ENCODE measurements around the gene OR2A14.
A peak's percentile ranks its signal among the peaks of the same experiment; 100 is the strongest.
"Not testable (repeated sequence)": the region's sequence is repeated elsewhere in the genome, so short reads cannot be mapped to it uniquely, and the experiment has no call there.

OR2A14 gene

DNA sequence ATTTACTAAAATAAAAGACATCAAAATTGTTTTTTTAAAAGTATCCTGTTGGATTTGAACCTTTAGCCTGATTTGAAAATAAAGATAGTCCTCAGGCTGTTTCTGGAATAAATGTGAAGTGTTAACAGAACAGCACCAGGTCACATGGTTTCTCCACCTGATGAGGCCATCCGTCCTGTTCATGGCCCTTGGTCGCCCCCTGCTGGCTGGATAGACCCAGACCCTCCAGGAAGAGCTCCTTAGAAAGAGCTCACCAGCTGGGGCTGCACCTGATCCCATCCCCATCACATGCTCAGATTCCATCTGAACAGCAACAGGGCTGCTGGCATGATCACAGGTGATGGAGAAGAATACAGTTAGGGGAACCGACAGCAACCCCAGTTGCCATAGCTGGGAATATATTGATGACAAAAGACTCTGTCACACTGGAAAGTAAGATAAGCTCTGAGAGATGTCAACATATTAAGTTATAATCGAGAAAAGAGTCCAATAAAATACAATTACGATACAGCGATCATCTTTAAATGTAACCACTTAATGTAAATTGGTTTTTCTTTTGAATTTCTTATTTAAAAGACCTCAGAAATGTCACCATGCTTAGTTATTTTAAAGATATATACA lies 4.8 kb downstream of the OR2A14 start:
- POLR2A ChIA-PET (ENCODE audit: low non-redundant PET) = no interaction called here

DNA sequence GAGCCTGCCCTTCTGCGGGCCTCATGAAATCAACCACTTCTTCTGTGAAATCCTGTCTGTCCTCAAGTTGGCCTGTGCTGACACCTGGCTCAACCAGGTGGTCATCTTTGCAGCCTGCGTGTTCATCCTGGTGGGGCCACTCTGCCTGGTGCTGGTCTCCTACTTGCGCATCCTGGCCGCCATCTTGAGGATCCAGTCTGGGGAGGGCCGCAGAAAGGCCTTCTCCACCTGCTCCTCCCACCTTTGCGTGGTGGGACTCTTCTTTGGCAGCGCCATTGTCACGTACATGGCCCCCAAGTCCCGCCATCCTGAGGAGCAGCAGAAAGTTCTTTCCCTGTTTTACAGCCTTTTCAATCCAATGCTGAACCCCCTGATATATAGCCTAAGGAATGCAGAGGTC lies 6.6 kb downstream of the OR2A14 start:
- POLR2A ChIA-PET (ENCODE audit: low non-redundant PET); DNase-seq (ENCODE audit: low spot score); CTCF ChIA-PET; H3K27ac ChIP-seq: not testable (repeated sequence)

More for the DNA sequence above, 4.8 kb downstream of the OR2A14 start:
- H3K27ac ChIP-seq = no peak overlapping the region
- CTCF ChIA-PET = interaction anchor here (0.6 to 0.7 kb wide), 2 partner anchors 98 to 905 kb away, joined by 3 to 4 read pairs; no protein-coding TSS in a partner anchor
- TF ChIP-seq, protein P1, sequence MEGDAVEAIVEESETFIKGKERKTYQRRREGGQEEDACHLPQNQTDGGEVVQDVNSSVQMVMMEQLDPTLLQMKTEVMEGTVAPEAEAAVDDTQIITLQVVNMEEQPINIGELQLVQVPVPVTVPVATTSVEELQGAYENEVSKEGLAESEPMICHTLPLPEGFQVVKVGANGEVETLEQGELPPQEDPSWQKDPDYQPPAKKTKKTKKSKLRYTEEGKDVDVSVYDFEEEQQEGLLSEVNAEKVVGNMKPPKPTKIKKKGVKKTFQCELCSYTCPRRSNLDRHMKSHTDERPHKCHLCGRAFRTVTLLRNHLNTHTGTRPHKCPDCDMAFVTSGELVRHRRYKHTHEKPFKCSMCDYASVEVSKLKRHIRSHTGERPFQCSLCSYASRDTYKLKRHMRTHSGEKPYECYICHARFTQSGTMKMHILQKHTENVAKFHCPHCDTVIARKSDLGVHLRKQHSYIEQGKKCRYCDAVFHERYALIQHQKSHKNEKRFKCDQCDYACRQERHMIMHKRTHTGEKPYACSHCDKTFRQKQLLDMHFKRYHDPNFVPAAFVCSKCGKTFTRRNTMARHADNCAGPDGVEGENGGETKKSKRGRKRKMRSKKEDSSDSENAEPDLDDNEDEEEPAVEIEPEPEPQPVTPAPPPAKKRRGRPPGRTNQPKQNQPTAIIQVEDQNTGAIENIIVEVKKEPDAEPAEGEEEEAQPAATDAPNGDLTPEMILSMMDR (conservative IDR thresholded peaks at IDR 0.05; ENCODE audit: low read depth) = peak; percentile 85
- DNase-seq (ENCODE audit: low spot score) = peak; percentile 65

DNA sequence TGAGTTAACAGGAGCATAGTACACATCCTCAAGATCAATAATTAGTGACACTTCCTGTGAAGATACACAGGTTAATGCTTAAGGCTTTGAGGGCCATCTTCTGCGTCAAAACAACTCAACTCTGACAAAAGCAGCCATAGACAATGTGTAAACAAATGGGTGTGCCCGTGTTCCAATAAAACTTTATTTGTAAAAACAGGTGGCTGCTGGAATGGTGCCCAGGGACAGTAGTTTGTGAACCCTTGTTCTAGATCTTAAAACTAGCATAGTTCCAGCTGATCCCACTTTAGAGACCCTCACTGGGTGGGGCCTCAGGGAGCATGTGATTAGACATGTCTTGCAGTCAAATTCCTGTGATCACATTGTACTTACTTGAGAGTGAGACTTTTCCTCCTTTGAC lies 7.8 kb downstream of the OR2A14 start:
- DNase-seq (ENCODE audit: low spot score) = no peak
- CTCF ChIA-PET = no interaction called here
- POLR2A ChIA-PET (ENCODE audit: low non-redundant PET) = no interaction called here
- H3K27ac ChIP-seq = no peak overlapping the region
- TF ChIP-seq, protein P1 (conservative IDR thresholded peaks at IDR 0.05; ENCODE audit: low read depth) = no peak

GRCh38 chr7:144132262-144132661 lies 9.3 kb downstream of the OR2A14 start:
- CTCF ChIA-PET = no interaction called here
- no peak for DNase-seq (ENCODE audit: low spot score)
- TF ChIP-seq, protein P1 (conservative IDR thresholded peaks at IDR 0.05; ENCODE audit: low read depth) = no peak
- POLR2A ChIA-PET (ENCODE audit: low non-redundant PET) = no interaction called here
- no peak overlapping the region for H3K27ac ChIP-seq

DNA sequence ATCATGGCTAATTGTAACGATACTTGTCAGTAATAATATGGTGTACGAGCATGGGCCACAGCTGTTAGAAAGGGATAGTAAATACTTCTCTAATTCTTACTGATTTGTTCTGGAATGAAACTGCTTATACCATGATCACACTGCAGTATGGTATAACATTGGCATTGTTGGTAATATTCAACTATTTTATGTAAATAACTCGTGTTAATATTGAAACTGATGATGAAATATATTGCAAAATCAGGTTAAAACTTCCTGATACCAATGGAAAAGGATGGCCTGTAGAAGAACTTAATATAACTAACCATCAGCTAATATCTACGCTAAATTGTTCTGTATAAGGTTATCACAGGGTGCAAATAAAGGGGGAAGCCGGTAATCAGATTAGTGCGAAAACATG lies 10.3 kb downstream of the OR2A14 start:
- ChIA-PET POLR2A (ENCODE audit: low non-redundant PET) (no interaction called here), CTCF (no interaction called here)
- DNase-seq (ENCODE audit: low spot score) = no peak
- TF ChIP-seq, protein P1 (conservative IDR thresholded peaks at IDR 0.05; ENCODE audit: low read depth) = no peak
- H3K27ac ChIP-seq = no peak overlapping the region

- no peak overlapping the region for H3K27ac ChIP-seq
- ChIA-PET CTCF (no interaction called here), POLR2A (ENCODE audit: low non-redundant PET) (no interaction called here)
- TF ChIP-seq, protein P1 (conservative IDR thresholded peaks at IDR 0.05; ENCODE audit: low read depth) = no peak
- DNase-seq (ENCODE audit: low spot score) = no peak
Observed at GRCh38 chr7:144134116-144134515, 11.1 kb downstream of the OR2A14 start.

DNA sequence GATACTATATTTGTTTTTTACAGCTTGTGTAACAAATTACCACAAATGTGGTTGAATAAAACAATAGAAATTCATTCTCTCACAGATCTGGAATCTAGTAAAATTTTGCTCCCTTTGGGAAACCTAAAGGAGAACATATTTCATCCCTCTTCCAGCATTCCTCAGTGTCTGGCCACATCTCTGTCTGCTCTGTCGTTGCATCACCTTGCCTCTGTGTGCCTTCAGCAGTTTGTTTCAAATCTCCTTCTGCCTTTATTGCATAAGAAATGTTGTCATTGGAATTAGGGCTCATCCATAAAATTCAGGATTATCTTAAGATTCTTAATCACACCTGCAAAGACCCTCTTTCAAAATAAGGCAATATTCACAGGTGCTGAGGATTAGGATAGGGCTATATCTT lies 14.5 kb downstream of the OR2A14 start:
- ChIA-PET POLR2A (ENCODE audit: low non-redundant PET) (no interaction called here), CTCF (no interaction called here)
- TF ChIP-seq, protein P1 (conservative IDR thresholded peaks at IDR 0.05; ENCODE audit: low read depth) = no peak
- no peak for DNase-seq (ENCODE audit: low spot score)
- H3K27ac ChIP-seq = no peak overlapping the region

All from RWPE1 (cell line).